ENCODE data around the gene PDE7B. TPM values are rescaled to one million over a fixed set of nuclear protein-coding genes. Genes with fewer than 3 reads are reported as not detected.

Gene PDE7B
- total RNA-seq, 6 experiments from 2014 or later, result 1.2 to 5.8 (median 4.5) TPM

DNA sequence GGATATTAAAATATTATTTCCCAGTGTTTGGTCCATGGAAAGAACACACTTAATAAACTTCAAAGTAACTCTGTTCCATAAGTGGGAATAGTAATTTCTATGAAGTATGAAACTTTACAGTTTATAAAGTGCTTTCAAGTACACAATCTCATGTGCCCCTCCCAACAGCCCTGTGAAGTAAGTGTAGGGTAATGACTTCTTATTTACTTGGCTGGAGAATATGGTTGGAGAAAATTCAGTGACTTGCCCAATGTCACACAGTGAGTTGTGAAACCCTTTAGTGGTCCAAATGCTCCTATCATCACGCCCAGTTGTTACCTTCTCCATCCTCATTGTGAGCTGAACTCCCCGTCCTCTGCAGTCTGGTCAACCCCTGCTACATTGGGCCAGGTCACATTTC is 141.2 kb downstream of the PDE7B start:
- Mint-ChIP-seq H3K4me3 (no peak overlapping the region), H3K4me1 (ENCODE audit: low read depth) (peaks cover 41% of the 10 kb centered on the region), H3K27me3 (ENCODE audit: insufficient read depth) (no peaks in the 10 kb centered on the region), H3K36me3 (ENCODE audit: low read depth) (peaks cover 10% of the 10 kb centered on the region; the same call in 1 of the 2 replicates), H3K27ac (no peak overlapping the region), H3K9me3 (no peaks in the 10 kb centered on the region)
- no peak for DNase-seq
- TF ChIP-seq, protein P1, sequence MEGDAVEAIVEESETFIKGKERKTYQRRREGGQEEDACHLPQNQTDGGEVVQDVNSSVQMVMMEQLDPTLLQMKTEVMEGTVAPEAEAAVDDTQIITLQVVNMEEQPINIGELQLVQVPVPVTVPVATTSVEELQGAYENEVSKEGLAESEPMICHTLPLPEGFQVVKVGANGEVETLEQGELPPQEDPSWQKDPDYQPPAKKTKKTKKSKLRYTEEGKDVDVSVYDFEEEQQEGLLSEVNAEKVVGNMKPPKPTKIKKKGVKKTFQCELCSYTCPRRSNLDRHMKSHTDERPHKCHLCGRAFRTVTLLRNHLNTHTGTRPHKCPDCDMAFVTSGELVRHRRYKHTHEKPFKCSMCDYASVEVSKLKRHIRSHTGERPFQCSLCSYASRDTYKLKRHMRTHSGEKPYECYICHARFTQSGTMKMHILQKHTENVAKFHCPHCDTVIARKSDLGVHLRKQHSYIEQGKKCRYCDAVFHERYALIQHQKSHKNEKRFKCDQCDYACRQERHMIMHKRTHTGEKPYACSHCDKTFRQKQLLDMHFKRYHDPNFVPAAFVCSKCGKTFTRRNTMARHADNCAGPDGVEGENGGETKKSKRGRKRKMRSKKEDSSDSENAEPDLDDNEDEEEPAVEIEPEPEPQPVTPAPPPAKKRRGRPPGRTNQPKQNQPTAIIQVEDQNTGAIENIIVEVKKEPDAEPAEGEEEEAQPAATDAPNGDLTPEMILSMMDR (IDR thresholded peaks at IDR 0.05), result no peak

DNA sequence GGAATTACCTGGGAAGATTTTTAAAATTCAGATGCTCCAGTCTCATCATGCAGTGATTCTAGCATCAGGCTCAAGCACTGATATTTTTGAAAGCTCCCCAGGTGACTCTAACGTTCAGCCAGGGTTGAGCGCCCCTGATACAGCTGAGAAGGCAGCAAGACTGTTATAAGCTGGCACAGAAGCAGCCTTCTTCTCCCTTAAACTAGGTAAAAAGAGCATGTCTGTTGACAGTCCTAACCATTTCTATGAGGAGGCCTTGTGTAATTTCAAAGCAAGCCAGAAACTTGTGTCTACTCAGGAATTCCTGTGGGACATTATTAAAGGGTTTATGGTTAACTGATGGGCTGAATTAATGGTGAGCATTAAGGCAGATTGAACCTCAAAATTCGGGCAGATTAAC is 141.9 kb downstream of the PDE7B start:
- Mint-ChIP-seq H3K36me3 (ENCODE audit: low read depth) (peaks cover 10% of the 10 kb centered on the region; the same call in 1 of the 2 replicates), H3K27me3 (ENCODE audit: insufficient read depth) (no peaks in the 10 kb centered on the region), H3K27ac (peak overlapping the region; percentile 1; the same call in 1 of the 2 replicates), H3K4me1 (ENCODE audit: low read depth) (peaks cover 41% of the 10 kb centered on the region), H3K9me3 (no peaks in the 10 kb centered on the region), H3K4me3 (no peak overlapping the region)
- no peak for DNase-seq
- TF ChIP-seq, protein P1 (IDR thresholded peaks at IDR 0.05), result no peak

DNA sequence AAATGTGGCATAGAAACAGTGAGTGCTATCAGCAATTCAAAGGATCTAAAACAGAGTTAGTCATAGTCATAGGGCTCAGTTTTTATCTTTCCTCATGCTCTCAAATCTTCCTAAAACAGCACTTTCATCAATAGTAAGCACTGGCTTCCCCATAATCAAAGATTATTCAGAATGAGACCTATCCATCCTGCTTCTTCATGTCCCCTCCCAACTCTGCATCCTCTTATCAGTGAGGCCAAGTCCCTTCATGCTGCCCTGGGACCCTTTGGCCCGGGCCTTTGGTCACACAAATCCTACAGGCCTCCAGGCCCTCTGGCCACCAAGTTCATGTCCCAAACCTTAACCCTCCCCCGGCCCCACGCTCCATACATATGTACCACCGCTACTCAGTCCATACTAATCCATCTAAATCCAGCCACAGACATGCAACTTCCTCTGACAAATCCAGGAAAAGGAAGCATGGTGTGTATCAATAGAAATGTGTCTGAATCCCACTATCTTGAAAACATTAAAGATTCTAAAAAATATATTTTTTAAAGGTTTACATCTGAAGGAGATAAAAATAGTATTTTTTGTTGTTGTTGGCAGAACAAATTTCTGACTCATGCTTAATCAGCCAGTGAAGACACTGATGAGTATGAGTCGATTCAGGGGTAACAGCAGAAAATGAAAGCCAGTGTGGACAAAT is 143.5 kb downstream of the PDE7B start:
- peak; percentile 81 for DNase-seq
- H3K36me3 Mint-ChIP-seq (ENCODE audit: low read depth), result peaks cover 20% of the 10 kb centered on the region
- H3K27me3 Mint-ChIP-seq (ENCODE audit: insufficient read depth), result no peaks in the 10 kb centered on the region
- TF ChIP-seq, protein P1 (IDR thresholded peaks at IDR 0.05), result no peak
- peak overlapping the region; percentile 98 for H3K27ac Mint-ChIP-seq
- peak overlapping the region; percentile 80 for H3K4me3 Mint-ChIP-seq
- H3K4me1 Mint-ChIP-seq (ENCODE audit: low read depth), result peaks cover 41% of the 10 kb centered on the region
- peaks cover 10% of the 10 kb centered on the region; the same call in 1 of the 2 replicates for H3K9me3 Mint-ChIP-seq

DNA sequence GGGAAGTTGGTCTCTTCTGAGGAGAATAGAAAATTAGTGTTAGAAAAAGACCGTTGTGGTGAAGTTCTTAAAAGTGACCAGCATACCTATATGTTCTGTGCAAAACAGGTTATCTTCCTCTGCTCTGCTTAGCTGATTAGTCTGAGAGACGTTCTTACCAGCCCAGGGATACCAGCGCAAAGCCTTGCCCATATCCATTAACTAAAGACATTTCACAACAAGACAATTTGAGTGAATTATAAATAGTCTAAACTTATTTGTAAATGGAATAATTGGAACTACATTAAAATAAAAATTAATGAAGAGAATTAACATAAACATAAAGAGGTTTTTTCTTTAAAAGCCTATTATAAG is 144.0 kb downstream of the PDE7B start:
- DNase-seq, result no peak
- Mint-ChIP-seq H3K9me3 (peaks cover 15% of the 10 kb centered on the region; the same call in 1 of the 2 replicates), H3K27me3 (ENCODE audit: insufficient read depth) (no peaks in the 10 kb centered on the region), H3K4me1 (ENCODE audit: low read depth) (peaks cover 41% of the 10 kb centered on the region), H3K36me3 (ENCODE audit: low read depth) (peaks cover 23% of the 10 kb centered on the region), H3K27ac (peak overlapping the region; percentile 98), H3K4me3 (peak overlapping the region; percentile 80)
- TF ChIP-seq, protein P1 (IDR thresholded peaks at IDR 0.05), result no peak

DNA sequence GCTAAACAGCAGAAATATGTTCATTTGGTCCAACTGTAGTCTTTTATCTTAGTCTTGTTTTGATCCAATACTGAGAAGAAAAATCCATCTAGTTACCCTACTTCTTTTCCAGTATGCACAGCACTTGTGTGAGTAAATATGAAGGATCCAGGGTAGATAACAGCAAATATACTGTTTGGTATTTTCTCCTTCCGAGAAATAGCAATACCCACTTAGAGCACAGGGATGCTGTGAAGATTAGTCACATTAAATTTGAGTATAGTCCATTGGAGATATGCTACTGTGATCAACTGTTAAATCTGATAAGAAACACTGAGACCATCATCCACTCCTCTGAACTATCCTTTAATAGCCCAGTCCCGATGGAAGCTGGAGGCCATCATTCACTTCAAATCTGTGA is 145.2 kb downstream of the PDE7B start:
- H3K4me3 Mint-ChIP-seq, result no peak overlapping the region
- TF ChIP-seq, protein P1 (IDR thresholded peaks at IDR 0.05), result no peak
- peak overlapping the region; percentile 23; the same call in 1 of the 2 replicates for H3K27ac Mint-ChIP-seq
- H3K27me3 Mint-ChIP-seq (ENCODE audit: insufficient read depth), result no peaks in the 10 kb centered on the region
- no peak for DNase-seq
- peaks cover 21% of the 10 kb centered on the region for H3K9me3 Mint-ChIP-seq
- peaks cover 29% of the 10 kb centered on the region for H3K36me3 Mint-ChIP-seq (ENCODE audit: low read depth)
- H3K4me1 Mint-ChIP-seq (ENCODE audit: low read depth), result peaks cover 41% of the 10 kb centered on the region

All from HFFc6 (cell line).